HEK293T (cell line): ENCODE data around the gene CYFIP1.

Experiments
- BHLHE40 ChIP-seq: fragments of 450-650 bp; IDR thresholded peaks from 2 replicates; pipeline ENCODE4 v1.6.1; 2016; ENCODE audit warnings: mild to moderate bottlenecking, moderate library complexity, borderline replicate concordance
- ELF4 ChIP-seq: fragments of 450-650 bp; IDR thresholded peaks from 2 replicates; pipeline ENCODE4 v1.6.1; 2017; ENCODE audit warnings: antibody characterized with exemption
- FOXK2 ChIP-seq: fragments of 450-650 bp; IDR thresholded peaks from 2 replicates; pipeline ENCODE4 v1.6.1; 2016; ENCODE audit warnings: mild to moderate bottlenecking
- FOXM1 ChIP-seq: fragments of 450-650 bp; IDR thresholded peaks from 2 replicates; pipeline ENCODE4 v1.6.1; 2017; ENCODE audit warnings: mild to moderate bottlenecking, borderline replicate concordance
- L3MBTL2 ChIP-seq: fragments of 450-650 bp; conservative IDR thresholded peaks from 2 replicates; pipeline ENCODE4 v1.6.1; 2016; ENCODE audit warnings: mild to moderate bottlenecking
- NFRKB ChIP-seq: fragments of 450-650 bp; IDR thresholded peaks from 2 replicates; pipeline ENCODE4 v1.6.1; 2016; ENCODE audit warnings: mild to moderate bottlenecking, moderate library complexity
- SP1 ChIP-seq: fragments of 450-650 bp; IDR thresholded peaks from 2 replicates; pipeline ENCODE4 v1.6.1; 2017
- ZNF384 ChIP-seq: fragments of 450-650 bp; IDR thresholded peaks from 2 replicates; pipeline ENCODE4 v1.6.1; 2016

GRCh38 chr15:22930782-22931484, 49.2 kb downstream of the CYFIP1 start:
- no peak for TF ChIP-seq NFRKB
- no peak for TF ChIP-seq BHLHE40
- TF ChIP-seq ELF4, result no peak
- no peak for TF ChIP-seq SP1
- TF ChIP-seq FOXK2, result no peak
- no peak for TF ChIP-seq ZNF384
- no peak for TF ChIP-seq FOXM1
- TF ChIP-seq L3MBTL2, result no peak
